Activated gamma-delta T cell treated with anti-CD3 and anti-CD28 coated beads, Interleukin-2, amount 50 U/mL, for 16 hours (primary cell): ENCODE measurements around the gene TTC39C.
A peak's percentile ranks its signal among the peaks of the same experiment; 100 is the strongest.

ENCODE experiments used
- DNase-seq: peaks from one replicate; pipeline ENCODE4 v3.0.0-alpha.2; 2020; ENCODE audit warnings: low read depth

Gene TTC39C

GRCh38 chr18:23992089-23992940 lies 22.2 kb upstream of the TTC39C start:
- no peak for DNase-seq

- no peak for DNase-seq
Observed at GRCh38 chr18:23992941-23993280, 21.6 kb upstream of the TTC39C start.

GRCh38 chr18:23994361-23994902 lies 20.1 kb upstream of the TTC39C start:
- no peak for DNase-seq

- DNase-seq: no peak
Observed at GRCh38 chr18:23995180-23995579, 19.4 kb upstream of the TTC39C start.

GRCh38 chr18:23998018-23998417 lies 16.5 kb upstream of the TTC39C start:
- DNase-seq: no peak

GRCh38 chr18:23998820-23999219 lies 15.7 kb upstream of the TTC39C start:
- no peak for DNase-seq

- no peak for DNase-seq
Observed at GRCh38 chr18:24000613-24001490, 13.7 kb upstream of the TTC39C start.

- no peak for DNase-seq
Observed at GRCh38 chr18:24002479-24002878, 12.1 kb upstream of the TTC39C start.

GRCh38 chr18:24003288-24003687 lies 11.3 kb upstream of the TTC39C start:
- no peak for DNase-seq

GRCh38 chr18:24003903-24004640 lies 10.5 kb upstream of the TTC39C start:
- DNase-seq: no peak

GRCh38 chr18:24006712-24007313 lies 7.7 kb upstream of the TTC39C start:
- DNase-seq: no peak

- no peak for DNase-seq
Observed at GRCh38 chr18:24009246-24009645, 5.3 kb upstream of the TTC39C start.

- DNase-seq: no peak
Observed at GRCh38 chr18:24009651-24010333, 4.8 kb upstream of the TTC39C start.

GRCh38 chr18:24010673-24011072 lies 3.9 kb upstream of the TTC39C start:
- DNase-seq: no peak

- DNase-seq: no peak
Observed at GRCh38 chr18:24011123-24011917, 3.2 kb upstream of the TTC39C start.

GRCh38 chr18:24013051-24013450 lies 1.5 kb upstream of the TTC39C start:
- no peak for DNase-seq

- peak; percentile 34 for DNase-seq
Observed at GRCh38 chr18:24014986-24015638, 558 bp downstream of the TTC39C start.

GRCh38 chr18:24015639-24016631 lies 1.4 kb downstream of the TTC39C start:
- DNase-seq: no peak

- no peak for DNase-seq
Observed at GRCh38 chr18:24016643-24017042, 2.1 kb downstream of the TTC39C start.
